Kidney (tissue), 14 donors: ENCODE data around the gene OR7C2. TPM values are rescaled to one million over a fixed set of nuclear protein-coding genes. Genes with fewer than 3 reads are reported as not detected.

Experiments used
- DNase-seq, 5 donors: peaks; one replicate each; pipeline ENCODE4 v3.0.0-alpha.2; 2013 to 2020
- FAIRE-seq: peaks from 2 replicates; lab custom pipeline; 2012; peaks lifted over from hg19 to GRCh38; lab: Jason Lieb, UNC
- H3K27ac ChIP-seq, 2 donors: one replicate each; pipeline ENCODE4 v1.7.0; 2013; ENCODE audit warnings: low read depth in 2 of 2, low read length in 2 of 2, inconsistent platforms in 1 of 2
- H3K27me3 ChIP-seq: one replicate; pipeline ENCODE4 v1.7.1; 2013; ENCODE audit warnings: low read length, inconsistent platforms; ENCODE audit not compliant: control insufficient read depth, insufficient read depth
- H3K36me3 ChIP-seq, 3 donors: one replicate each; pipeline versions ENCODE4 v1.7.0 to v1.7.1; 2013; ENCODE audit warnings: low read length in 3 of 3, control low read depth in 1 of 3, inconsistent platforms in 1 of 3; ENCODE audit not compliant: insufficient read depth in 3 of 3, control insufficient read depth in 2 of 3
- H3K4me1 ChIP-seq, 3 donors: one replicate each; pipeline versions ENCODE4 v1.7.0 to v1.7.1; 2013; ENCODE audit warnings: low read length in 3 of 3, inconsistent platforms in 1 of 3, low read depth in 1 of 3; ENCODE audit not compliant: control insufficient read depth in 2 of 3, insufficient read depth in 2 of 3
- H3K4me3 ChIP-seq, 3 donors: one replicate each; pipeline versions ENCODE4 v1.7.0 to v1.8.1; 2013; ENCODE audit warnings: low read length in 3 of 3, control low read depth in 1 of 3, inconsistent platforms in 1 of 3
- H3K9ac ChIP-seq, 3 donors: one replicate each; pipeline versions ENCODE4 v1.7.0 to v1.7.1; 2013; ENCODE audit warnings: low read length in 3 of 3, control low read depth in 1 of 3, inconsistent platforms in 1 of 3
- H3K9me3 ChIP-seq, 3 donors: one replicate each; pipeline versions ENCODE4 v1.7.0 to v1.7.1; 2013; ENCODE audit warnings: low read length in 3 of 3, control low read depth in 1 of 3, inconsistent platforms in 1 of 3; ENCODE audit not compliant: control insufficient read depth in 2 of 3, insufficient read depth in 1 of 3
- CTCF ChIP-seq: IDR thresholded peaks from 3 replicates; pipeline ENCODE4 v1.5.1; 2012; ENCODE audit warnings: mild to moderate bottlenecking, moderate library complexity, borderline replicate concordance; ENCODE audit not compliant: insufficient read depth; ENCODE audit errors: extremely low read depth
- intact Hi-C: fragments of 100-400 bp; cut with DNase I; formaldehyde crosslinking; loops from one replicate; pipeline ENCODE4 v1.11.1; 2022
- polyA plus RNA-seq: library from polyadenylated mRNA; stranded (reverse); fragments of 350-450 nt; fragmentation: Illumina TruSeq; extraction: RNeasy Lipid Tissue Mini Kit (QIAGEN cat#74804); gene quantifications from one replicate; pipeline ENCODE4 v1.2.3, GENCODE V29; 2014; ENCODE audit warnings: low read depth, low replicate concordance; ENCODE audit not compliant: insufficient read depth
- total RNA-seq: library from RNA; stranded (reverse); fragmentation: NEBNext Ultra II Directional; extraction: Animal tissue kit (Norgen Biotek cat#: 25700); gene quantifications from one replicate; pipeline ENCODE4 v1.2.1, GENCODE V29; 2021
- donor health status: control.
- donor health status: control.
- donor health status: control.
- donor health status: control.
- donor health status: control.
- donor health status: DM: yes; HTN: yes; CAD: no.
- donor health status: Normal renal cell carcinoma (clear cell type).

OR7C2 gene
- total and polyA plus RNA-seq, 2 donors from 2014 or later, result not detected

- no peak overlapping the region for H3K4me3 ChIP-seq
- H3K36me3 ChIP-seq, result no peaks in the 10 kb centered on the region
- no peak overlapping the region for H3K27ac ChIP-seq
- H3K9ac ChIP-seq, result no peak overlapping the region
- H3K27me3 ChIP-seq, result no peaks in the 10 kb centered on the region
- no peak for TF ChIP-seq CTCF
- no peak for DNase-seq
- no peaks in the 10 kb centered on the region for H3K4me1 ChIP-seq
- H3K9me3 ChIP-seq, result peaks cover 0 to 35% (median 14%) of the 10 kb centered on the region in 3 donors
- no peak for FAIRE-seq
- intact Hi-C loops, result no loop called here
Measured at GRCh38 chr19:14959263-14959662, 18.0 kb downstream of the OR7C2 start.

- no peak for TF ChIP-seq CTCF
- H3K27ac ChIP-seq, result no peak overlapping the region
- no peak overlapping the region for H3K9ac ChIP-seq
- no peaks in the 10 kb centered on the region for H3K36me3 ChIP-seq
- no peaks in the 10 kb centered on the region for H3K27me3 ChIP-seq
- FAIRE-seq, result no peak
- DNase-seq, result no peak
- H3K4me3 ChIP-seq, result no peak overlapping the region
- H3K9me3 ChIP-seq, result peaks cover 0 to 33% (median 12%) of the 10 kb centered on the region in 3 donors
- H3K4me1 ChIP-seq, result no peaks in the 10 kb centered on the region
- intact Hi-C loops, result no loop called here
Measured at GRCh38 chr19:14961956-14962685, 20.8 kb downstream of the OR7C2 start.

GRCh38 chr19:14968247-14968646 lies 27.0 kb downstream of the OR7C2 start:
- no peak overlapping the region for H3K27ac ChIP-seq
- no peak overlapping the region for H3K9ac ChIP-seq
- no peaks in the 10 kb centered on the region for H3K9me3 ChIP-seq
- no peaks in the 10 kb centered on the region for H3K36me3 ChIP-seq
- FAIRE-seq (no peak), DNase-seq (no peak)
- H3K4me3 ChIP-seq, result no peak overlapping the region
- H3K4me1 ChIP-seq, result no peaks in the 10 kb centered on the region
- no peak for TF ChIP-seq CTCF
- H3K27me3 ChIP-seq, result no peaks in the 10 kb centered on the region
- intact Hi-C loops, result no loop called here

GRCh38 chr19:14971474-14971873 lies 30.2 kb downstream of the OR7C2 start:
- DNase-seq, result no peak
- H3K27me3 ChIP-seq, result no peaks in the 10 kb centered on the region
- no peak overlapping the region for H3K27ac ChIP-seq
- no peak for TF ChIP-seq CTCF
- H3K4me1 ChIP-seq, result no peaks in the 10 kb centered on the region
- no peaks in the 10 kb centered on the region for H3K9me3 ChIP-seq
- H3K4me3 ChIP-seq, result no peak overlapping the region
- H3K9ac ChIP-seq, result no peak overlapping the region
- H3K36me3 ChIP-seq, result no peaks in the 10 kb centered on the region
- no peak for FAIRE-seq
- intact Hi-C loops, result no loop called here
